HG03039 (cell line): ENCODE results near the gene TBC1D5.

Source experiments
- ATAC-seq: cut with Tn5 transposase; IDR thresholded peaks from one replicate; pipeline ENCODE4 v1.9.1; 2021; ENCODE audit warnings: mild to moderate bottlenecking, moderate library complexity; ENCODE audit not compliant: unreplicated experiment

Gene TBC1D5

GRCh38 chr3:17122758-17123157 lies 619.7 kb downstream of the TBC1D5 start:
- no peak for ATAC-seq

- no peak for ATAC-seq
Observed at GRCh38 chr3:17121336-17121735, 621.1 kb downstream of the TBC1D5 start.

GRCh38 chr3:17120115-17120514 lies 622.3 kb downstream of the TBC1D5 start:
- ATAC-seq = no peak

GRCh38 chr3:17119201-17120072 lies 623.0 kb downstream of the TBC1D5 start:
- ATAC-seq = no peak

GRCh38 chr3:17118771-17119170 lies 623.7 kb downstream of the TBC1D5 start:
- no peak for ATAC-seq

- ATAC-seq = no peak
Observed at GRCh38 chr3:17116007-17116600, 626.3 kb downstream of the TBC1D5 start.

- no peak for ATAC-seq
Observed at GRCh38 chr3:17115186-17115585, 627.2 kb downstream of the TBC1D5 start.

GRCh38 chr3:17111586-17111985 lies 630.8 kb downstream of the TBC1D5 start:
- ATAC-seq = no peak

- ATAC-seq = no peak
Observed at GRCh38 chr3:17110660-17111396, 631.6 kb downstream of the TBC1D5 start.
